Dedifferentiated amniotic fluid mesenchymal stem cell (primary cell): ENCODE results near the gene IL1R2.
"Not testable (repeated sequence)": the region's sequence is repeated elsewhere in the genome, so short reads cannot be mapped to it uniquely, and the experiment has no call there.

Experiments
- DNase-seq: peaks from one replicate; pipeline ENCODE4 v3.0.0-alpha.2; 2016; ENCODE audit errors: extremely low spot score

IL1R2 gene

DNA sequence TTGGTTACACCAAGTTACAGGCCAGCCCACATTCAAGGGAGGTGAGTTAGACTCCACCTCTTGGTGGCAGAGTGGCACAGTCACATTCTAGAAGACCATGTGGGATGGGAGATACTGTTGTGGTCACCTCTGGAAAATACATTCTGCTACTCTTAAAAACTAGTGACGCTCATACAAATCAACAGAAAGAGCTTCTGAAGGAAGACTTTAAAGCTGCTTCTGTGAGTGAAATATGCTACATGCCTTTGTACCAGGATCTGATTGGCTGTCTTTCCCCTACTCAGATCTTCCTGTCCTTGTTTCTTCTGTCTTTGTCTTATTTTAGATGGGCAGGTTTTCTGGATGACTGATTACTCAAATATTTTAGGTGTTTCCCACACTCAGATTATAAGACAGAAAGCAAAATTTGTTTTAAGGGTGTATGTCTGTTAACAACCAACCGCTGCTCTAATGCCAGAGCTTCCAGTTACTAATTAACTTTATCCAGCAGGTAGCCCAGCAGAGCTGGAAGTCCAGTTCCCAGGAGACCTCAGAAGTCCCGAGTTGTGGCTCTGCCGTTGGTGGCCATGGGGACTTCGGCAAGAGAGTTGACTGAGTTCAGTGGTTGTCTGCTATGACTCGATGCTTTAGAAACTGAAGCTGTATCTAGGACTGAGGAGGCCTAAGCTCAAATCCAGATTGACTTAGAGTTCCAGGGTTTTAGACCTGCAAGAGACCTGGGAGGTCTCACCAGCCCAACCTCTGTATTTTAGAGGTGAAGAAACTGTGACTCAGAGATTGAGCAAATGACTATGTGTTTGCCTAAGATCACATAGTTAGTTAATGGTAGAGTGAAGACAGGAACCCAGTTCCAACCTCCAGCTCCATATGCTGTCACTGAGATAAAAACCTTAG is 7.4 kb downstream of the IL1R2 start:
- no peak for DNase-seq

DNA sequence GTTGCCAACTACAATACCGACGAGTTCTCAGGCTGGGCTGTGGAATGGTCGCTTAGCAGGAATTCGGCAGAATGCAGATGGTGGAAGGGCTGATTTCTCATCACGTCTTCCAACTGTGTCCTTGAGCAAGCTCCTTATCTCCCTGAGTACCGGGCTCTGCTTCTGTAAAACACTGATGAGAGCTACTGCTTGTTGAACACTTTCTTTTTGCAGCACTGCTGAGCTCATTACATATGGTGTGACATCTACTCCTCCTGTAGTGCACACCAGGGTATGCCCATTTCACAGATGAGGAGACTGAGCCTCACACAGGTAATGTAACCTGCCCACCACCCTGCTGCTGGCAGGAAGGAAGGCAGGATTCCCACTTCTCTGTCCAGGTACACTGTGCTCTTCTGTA is 8.3 kb downstream of the IL1R2 start:
- DNase-seq: no peak

DNA sequence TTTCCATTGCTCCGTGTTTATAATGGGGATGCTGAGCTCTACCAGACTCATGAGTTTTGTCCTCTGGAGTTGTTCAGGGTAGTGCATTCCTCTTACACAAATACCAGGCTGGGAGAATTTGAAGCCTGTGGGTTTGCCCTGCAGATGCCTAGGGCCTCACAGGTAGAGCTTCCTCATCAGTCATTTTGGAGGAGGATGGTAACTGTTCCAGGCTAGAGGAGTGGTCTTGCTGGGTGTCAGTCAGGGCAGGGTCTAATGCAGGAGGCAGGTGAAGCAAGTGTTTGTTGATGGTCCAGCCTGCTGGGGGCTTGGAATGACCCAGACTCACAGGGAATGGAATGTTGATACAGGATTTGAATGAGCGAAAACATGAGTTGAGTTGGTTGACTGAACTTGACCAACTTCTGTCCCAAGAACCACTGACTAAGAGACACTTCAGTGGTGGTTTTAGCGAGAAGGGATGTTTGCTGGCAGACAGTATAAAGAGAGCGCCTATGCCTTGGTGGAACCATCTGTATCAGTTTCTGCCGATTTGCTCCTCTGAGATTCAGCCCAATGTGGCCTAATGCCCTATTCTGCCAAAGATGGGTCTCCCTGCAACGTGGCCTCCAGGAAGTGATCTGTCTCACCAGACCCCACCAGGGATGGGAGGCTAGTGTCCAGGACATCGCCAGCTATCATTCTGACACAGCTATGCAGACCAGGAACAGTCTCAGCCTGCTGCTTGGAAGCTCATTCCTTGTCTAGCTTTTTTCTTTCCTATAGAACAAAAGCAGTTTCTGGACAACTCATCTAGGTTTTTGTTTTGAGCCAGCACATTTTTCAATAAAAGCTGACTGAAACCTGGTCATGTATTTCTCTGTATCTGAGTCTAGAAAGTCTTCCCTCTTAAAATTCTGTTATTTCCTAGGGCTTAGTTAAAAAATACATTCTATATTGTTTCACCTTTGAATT is 9.3 kb downstream of the IL1R2 start:
- no peak for DNase-seq

DNA sequence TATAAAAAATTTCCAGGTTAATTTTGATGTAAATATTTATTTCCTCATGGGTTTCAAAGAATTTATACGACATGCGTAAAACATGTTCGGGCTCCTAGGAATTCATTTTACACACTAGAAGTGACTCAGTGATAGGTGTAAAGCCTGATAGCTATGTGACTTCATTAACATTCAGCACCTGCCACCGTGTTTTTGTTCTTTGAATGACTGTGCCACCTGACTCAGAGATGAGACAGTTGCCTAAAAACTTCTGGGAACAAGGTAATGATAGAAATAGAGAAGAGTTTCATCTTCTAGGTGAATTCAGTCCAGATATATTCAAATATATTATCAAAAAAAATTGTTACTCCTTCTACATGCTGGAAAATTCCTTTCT is 10.0 kb downstream of the IL1R2 start:
- DNase-seq: no peak

DNA sequence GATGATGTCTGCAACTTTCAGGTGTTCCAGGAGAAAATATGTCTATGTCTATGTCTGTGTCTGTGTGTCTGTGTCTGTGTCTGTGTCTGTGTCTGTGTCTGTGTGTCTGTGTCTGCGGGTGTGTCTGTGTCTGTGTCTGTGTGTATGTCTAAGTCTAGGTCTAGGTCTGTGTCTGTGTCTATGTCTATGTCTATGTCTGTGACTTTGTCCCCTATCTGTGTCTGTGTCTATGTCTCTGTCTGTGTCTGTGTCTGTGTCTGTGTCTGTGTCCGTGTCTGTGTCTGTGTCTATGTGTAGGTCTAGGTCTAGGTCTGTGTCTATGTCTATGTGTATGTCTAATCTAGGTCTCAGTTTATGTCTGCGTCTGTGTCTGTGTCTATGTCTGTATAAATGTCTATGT is 10.5 kb downstream of the IL1R2 start:
- DNase-seq: no peak

DNA sequence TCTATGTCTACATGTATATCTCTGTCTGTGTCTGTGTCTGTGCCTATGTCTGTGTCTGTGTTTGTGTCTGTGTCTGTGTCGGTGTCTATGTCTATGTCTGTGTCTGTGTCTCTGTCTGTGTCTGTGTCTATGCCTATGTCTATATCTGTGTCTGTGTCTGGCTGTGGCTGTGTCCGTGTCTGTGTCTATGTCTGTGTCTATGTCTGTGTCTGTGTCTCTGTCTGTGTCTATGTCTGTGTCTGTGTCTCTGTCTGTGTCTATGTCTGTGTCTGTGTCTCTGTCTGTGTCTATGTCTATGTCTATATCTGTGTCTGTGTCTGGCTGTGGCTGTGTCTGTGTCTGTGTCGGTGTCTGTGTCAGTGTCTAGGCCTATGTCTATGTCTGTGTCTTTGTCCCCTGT is 11.1 kb downstream of the IL1R2 start:
- DNase-seq: not testable (repeated sequence)

DNA sequence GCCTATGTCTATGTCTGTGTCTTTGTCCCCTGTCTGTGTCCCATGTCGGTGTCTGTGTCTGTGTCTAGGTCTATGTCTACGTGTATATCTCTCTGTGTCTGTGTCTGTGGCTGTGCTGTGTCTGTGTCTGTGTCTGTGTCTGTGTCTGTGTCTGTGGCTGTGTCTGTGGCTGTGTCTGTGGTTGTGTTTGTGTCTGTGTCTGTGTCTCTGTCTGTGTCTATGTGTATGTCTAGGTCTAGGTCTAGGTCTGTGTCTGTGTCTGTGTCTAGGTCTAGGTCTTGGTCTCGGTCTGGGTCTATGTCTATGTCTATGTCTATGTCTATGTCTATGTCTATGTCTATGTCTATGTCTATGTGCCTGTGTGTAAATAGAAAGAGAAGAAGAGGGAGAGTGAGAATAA is 11.9 kb downstream of the IL1R2 start:
- DNase-seq: no peak

DNA sequence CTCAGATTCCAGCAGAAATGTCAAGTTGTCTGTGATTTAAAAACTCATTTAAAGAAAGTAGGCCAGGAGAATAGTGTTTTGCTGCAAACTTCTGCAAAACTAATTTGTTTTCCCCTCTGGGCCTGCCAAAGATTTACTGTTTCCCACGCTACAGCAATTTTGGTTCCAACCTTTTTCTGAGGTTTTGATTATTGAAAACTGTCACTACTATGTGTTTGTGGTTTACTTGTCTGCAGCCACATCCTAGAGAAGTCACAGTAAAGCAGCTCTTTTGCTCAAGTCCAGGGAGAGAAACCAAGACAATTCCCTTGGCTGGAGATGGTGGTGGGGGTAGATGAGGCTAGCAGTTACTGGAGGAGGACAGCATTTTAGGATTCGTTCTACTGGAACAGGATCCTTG is 12.8 kb downstream of the IL1R2 start:
- no peak for DNase-seq

DNA sequence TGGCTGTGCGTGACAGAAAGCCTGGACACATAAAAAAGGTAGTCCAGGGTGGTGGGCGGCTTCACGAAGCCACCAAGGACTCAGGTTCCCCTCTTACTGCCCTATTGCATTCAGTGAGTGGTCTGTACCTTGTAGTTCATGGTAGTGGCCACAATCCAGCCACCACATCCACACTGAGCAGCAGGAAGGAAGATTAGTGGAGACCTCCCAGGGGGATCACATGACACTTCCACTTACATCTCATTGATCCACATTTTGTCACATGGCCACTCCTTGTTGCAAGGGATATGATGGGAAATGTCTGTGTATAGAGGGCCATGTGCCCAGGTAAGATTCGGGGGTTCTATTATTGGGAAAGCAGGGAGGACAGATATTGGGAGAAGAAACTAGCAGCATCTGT is 13.7 kb downstream of the IL1R2 start:
- DNase-seq: no peak

DNA sequence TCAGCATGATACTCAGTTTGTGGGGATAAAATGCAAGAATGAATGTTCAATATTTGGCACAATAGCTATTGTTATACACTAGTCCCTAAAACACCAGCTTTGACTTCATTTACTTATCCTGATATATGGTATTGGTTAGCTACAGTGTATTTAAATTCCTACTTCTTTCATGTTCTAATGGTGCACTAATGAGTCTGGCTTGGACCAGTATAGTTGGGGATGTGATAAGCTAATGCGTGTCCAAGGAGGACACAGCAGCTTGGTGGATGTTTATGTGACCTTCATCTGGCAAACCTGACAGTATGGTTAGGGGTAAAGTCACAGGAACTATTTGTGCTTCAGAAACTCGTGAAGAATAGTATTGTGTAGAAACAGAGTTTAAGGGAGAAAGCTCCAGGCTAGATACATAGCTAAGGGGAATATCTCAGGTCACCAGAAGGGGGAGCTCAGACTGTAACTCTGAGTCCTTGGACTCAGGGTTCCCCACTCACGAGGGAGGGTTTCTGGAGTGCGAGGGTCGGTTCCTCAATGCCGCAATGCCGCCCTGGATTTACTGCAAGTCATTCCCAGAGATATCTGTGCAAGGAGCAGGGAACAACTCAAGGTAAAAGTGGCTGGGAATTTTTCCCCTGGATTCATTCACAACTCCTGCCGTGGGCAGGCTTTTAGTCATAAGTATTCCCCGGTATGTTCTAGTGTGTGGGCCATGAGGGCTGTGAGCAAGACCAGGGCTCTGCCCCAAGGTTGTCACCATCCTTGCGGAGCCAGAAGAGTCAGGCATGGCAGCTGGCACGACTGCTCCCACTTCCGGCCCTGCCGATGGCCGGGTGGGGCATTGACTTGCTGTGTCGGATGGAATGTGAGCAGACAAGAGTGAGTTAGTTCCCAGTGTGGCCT is 14.5 kb downstream of the IL1R2 start:
- peak; percentile 58 for DNase-seq

DNA sequence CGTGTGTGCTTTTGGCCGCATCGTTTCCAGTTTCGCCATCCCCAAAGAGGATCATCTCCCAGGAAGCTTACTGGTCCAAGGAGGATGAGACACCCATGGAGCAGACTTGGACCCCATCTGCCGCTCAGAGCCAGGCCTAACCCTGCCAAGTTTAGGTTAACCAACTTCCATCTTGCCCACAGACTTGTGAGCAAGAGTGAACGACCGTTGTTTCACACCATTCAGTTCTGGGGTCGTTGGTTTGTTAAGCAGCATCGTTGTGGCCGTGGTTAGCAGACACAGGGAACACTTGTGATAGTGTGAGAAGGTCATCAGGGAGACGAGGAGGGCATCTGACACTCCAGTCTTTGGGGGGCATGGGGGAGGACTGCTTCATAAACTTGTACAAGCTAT is 15.1 kb downstream of the IL1R2 start:
- DNase-seq: no peak

DNA sequence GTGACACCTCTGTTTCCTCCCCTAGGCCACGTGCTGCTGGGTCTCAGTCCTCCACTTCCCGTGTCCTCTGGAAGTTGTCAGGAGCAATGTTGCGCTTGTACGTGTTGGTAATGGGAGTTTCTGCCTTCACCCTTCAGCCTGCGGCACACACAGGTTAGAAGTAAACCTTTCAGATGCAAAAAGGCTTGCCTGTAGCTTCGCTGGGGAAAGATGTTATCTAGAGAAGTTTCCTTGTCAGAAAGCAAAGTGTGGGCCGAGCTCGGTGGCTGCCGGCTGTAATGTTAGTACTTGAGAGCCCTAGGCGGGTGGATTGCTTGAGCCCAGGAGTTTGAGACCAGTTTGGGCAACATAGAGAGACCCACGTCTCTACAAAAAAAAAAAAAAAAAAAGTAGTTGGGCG is 16.7 kb downstream of the IL1R2 start:
- DNase-seq: no peak

DNA sequence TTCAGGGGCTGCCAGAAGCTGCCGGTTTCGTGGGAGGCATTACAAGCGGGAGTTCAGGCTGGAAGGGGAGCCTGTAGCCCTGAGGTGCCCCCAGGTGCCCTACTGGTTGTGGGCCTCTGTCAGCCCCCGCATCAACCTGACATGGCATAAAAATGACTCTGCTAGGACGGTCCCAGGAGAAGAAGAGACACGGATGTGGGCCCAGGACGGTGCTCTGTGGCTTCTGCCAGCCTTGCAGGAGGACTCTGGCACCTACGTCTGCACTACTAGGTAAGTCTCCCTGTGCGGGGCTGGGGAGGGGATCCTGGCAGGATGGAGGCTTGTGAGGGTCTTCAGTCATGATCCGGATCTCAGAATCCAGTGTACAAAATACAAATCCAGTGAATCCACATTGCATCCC is 17.8 kb downstream of the IL1R2 start:
- no peak for DNase-seq

DNA sequence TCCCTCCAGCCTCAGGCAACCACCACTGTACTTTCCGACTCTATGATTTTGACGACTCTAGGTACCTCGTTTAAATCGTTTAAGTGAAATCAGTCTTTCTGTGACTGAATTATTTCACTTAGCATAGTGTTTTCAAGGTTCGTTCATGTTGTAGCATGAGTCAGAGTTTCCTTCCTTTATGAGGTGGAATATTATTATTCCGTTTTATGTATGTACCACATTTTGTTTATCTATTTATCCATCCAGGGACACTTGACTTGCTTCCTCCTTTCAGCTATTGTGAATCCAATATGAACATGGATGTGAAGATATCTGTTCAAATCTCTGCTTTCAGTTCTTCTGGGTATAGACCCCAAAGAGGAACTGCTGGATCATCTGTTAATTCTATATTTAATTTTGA is 19.1 kb downstream of the IL1R2 start:
- DNase-seq: no peak

DNA sequence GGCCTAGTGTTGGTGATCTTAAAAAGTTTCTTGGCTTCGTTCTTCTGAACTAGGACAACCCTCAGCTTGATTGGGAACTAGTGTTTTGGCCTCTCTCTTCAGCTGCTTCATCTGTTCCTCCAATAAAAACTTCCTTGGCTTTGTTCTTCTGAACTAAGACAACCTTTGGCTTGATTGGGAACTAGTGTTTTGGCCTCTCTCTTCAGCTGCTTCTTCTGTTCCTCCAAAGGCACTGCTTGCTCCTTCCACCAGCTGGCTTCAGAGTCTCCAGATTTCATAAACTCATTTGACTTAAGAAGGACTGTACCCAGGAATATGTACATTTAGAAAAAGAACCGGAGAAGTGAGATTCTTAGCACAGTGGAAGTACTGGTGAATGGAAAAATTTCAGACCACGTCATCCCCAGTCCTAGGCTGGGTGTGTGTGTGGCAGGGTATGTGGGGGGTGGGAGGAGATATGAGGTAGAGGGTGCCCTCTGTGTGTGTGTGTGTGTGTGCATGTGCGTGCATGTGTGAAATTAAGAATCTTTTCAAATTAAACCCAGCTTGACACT is 20.4 kb downstream of the IL1R2 start:
- DNase-seq: no peak

DNA sequence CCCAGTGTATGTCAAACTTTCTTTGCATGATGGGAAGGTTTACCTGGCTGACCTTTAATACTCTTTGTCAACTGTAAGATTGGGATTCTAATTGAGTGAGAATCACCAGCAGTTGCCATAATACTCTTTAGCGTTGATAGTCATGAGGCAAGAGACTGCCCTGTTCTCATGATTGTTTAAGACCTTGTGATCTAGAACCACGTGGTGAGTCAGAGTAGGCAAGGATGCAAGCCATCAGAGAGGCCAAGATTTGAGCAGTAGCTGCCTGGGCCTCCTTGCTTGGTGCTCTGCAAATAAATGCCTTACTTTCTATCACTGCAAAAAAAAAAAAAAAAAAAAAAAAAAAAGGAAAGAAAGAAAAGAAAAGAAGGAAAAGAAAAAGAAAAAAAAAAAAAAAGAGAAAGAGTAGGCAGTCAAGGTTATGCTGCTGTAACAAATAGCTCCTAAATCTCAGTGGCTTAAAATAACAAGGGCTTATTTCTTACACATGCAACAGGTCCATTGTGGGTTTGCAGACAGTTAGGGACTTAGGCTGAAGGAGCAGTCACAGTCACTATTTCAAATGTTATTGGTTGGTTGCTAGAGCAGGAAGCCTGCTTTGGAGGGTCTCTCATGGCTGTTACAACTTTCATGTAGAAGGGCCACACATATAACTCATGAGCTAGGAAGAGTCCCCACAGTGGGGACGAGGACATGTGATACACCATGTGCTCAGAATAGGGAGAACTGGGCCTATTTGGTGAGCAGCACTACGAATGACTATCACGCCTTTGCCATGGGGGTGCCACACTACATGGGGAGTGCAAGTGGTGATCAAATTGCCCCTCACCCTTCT is 21.7 kb downstream of the IL1R2 start:
- DNase-seq: no peak

DNA sequence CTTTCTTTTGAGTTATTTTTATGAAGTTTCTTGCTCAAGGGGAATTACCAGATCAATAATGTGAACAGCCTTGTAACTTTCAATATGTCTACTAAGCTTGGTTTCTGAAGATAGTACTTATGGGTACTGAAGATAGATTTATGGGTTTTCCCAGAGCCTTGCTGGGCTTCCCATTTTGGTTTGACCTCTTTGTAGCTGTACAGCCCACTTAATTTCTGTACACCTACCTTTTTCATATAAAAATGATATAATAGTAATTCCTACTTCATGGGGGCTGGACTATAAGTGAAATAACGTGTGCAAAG is 22.2 kb downstream of the IL1R2 start:
- no peak for DNase-seq

DNA sequence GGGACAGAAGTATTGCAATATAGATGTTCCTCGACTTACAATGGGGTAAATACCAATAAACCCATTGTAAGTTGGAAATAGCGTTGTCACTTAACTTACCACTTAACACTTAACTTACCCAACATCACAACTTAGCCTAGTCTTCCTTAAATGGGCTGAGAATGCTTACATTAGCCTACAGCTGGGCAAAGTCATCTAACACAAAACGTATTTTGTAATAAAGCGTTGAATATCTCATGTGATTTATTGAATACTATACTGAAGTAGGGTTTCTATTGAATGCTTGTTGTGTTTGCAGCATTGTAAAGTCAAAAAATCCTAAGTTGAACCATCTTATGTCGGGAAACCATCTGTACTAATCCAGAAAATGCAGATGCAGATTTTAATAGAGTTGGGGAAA is 23.6 kb downstream of the IL1R2 start:
- no peak for DNase-seq

DNA sequence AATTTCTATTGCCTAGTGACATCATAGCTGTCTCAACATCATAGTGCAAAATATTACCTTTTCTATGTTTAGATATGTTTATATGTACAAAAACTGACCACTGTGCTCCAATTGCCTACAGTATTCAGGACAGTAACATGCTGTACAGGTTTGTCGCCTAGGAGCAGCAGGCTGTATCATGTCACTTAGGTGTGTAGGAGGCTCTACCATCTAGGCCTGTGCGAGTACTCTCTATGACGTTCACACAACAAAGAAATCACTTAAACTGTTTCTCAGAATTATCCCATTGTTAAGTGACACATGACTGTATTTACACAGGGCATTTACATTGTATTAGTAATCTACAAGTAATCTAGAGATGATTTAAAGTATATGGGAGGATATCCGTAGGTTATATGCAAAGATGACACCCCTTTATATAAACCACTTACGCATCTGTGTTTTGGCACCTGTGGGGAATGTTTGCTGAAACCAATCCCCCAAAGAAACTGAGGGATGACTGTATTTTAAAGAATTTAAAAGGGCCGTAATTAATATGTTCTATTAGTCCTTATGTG is 24.7 kb downstream of the IL1R2 start:
- no peak for DNase-seq

DNA sequence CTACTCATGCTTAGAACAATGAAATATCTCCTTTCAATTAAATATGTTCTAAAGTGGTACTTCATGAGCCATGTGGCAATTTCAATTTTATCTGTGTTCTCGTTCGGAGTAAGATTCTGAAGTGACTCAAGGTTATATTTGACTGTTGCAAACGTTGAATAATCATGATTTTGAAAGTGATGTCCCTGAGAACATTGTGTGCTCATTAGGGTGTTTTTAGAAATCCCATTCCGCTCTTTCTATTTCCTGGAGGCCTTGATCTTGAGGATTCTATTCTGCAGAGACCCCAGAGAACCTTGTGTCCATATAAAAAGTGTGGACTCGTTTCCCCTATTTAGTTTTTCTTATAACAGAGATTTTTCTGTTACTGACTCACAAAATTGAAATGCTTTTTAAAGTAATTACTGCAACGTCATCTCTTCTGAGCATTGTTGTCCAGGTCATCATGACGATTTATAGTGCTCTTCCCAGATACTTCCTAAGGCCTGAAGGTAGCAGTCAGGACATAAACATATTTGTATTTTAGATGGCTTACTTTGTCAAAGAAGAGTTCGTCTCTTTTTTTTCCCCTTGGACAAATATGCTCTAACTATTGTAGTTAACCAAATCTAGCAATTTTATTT is 27.2 kb downstream of the IL1R2 start:
- DNase-seq: no peak
